Muscle of back (tissue), 13 donors: Measurements from ENCODE around the gene SLC38A8. TPM values are rescaled to one million over a fixed set of nuclear protein-coding genes. Genes with fewer than 3 reads are reported as not detected.
A peak's percentile ranks its signal among the peaks of the same experiment; 100 is the strongest.

Experiments used
- DNase-seq, 3 donors: peaks; one replicate each; pipeline versions ENCODE4 v3.0.0 to v3.0.0-alpha.2; 2013
- long read RNA-seq, 9 donors: transcript quantifications; one replicate each; lab custom pipeline, GENCODE V29; 2026
- polyA plus RNA-seq, 10 donors: library from polyadenylated mRNA; unstranded; fragments of 120-200 nt; gene quantifications; one replicate each; pipeline ENCODE4 v1.2.1, GENCODE V29; 2013; ENCODE audit not compliant: insufficient read length in 10 of 10

Gene SLC38A8
- not detected for polyA plus RNA-seq
- long read RNA-seq, donor 1: 0 reads
- long read RNA-seq, donor 2: 0 reads
- long read RNA-seq, donor 3: 0 reads
- long read RNA-seq, donor 4: 0 reads
- long read RNA-seq, donor 5: 0 reads
- long read RNA-seq, donor 6: 0 reads
- long read RNA-seq, donor 7: 0 reads
- long read RNA-seq, donor 8: 0 reads
- long read RNA-seq, donor 9: 0 reads

DNA sequence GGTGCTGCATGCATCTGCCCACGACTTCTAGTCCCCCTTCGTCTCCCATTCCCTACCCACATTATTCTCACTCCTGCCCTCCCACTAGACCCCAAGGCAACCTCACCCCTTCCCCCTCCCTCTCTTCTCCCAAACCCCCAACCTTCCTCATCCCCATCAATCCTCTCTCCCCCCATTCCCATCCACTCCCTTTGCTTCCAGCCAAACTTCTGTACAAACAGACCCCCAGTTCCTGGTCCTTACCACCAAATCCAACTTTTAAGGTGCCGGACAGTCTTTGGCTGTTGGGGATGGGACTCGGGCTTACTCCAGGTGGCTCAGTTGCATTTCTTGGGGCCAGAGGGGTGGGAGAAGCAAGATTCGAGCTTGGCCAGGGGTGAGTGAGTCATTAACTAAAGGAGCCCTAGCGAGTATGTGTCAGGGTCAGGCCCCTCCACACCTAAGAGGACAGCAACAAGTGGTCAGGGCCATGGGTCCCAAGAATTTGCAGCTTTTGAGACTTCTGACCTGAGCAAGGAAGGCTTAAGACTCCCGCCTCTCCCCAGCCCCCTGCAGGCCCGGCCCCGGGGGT, at the start of gene SLC38A8:
SLC38A8 (minus strand) TSS at position 488 of the 571 bp plus-strand sequence. CDS start 638 bp downstream, outside the sequence.
- no peak for DNase-seq

DNA sequence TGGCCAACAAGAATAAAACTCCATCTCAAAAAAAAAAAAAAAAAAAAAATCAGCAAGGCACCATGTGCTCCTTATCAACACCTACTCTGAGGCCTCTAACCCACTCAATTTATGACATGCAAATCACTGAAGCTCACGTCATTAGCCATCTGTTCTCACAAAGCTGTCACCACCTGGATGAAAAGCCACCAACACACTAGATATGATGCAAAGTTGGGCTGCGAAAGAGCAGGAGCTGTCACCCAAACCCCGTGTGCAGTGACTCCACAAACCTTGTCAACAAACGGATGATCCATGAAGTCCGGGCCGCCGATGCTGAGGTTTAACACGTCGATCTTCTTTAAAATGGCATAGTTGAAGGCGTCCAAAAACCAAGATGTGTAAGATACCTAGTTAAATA, 48.9 kb upstream of the SLC38A8 start:
- no peak for DNase-seq

DNA sequence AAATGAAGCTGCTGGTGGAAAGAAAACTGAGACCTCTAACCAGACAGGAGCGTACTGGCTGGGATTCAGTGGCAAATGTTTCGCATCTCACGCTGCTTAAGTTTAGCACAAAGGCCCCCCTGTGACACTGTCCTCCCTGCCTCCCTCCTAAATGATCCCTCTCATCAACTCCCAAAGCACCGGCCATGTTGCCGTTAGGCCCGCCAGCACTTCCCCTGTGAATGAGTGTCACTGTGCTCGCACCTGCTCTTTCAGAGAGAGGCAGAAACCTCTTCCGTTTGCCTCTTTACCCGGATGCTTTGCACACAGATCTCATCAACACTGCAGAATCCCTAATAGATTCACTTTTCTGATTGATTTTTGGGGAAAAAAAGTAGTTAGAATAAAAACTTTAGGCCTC, 47.6 kb upstream of the SLC38A8 start:
- DNase-seq: no peak

DNA sequence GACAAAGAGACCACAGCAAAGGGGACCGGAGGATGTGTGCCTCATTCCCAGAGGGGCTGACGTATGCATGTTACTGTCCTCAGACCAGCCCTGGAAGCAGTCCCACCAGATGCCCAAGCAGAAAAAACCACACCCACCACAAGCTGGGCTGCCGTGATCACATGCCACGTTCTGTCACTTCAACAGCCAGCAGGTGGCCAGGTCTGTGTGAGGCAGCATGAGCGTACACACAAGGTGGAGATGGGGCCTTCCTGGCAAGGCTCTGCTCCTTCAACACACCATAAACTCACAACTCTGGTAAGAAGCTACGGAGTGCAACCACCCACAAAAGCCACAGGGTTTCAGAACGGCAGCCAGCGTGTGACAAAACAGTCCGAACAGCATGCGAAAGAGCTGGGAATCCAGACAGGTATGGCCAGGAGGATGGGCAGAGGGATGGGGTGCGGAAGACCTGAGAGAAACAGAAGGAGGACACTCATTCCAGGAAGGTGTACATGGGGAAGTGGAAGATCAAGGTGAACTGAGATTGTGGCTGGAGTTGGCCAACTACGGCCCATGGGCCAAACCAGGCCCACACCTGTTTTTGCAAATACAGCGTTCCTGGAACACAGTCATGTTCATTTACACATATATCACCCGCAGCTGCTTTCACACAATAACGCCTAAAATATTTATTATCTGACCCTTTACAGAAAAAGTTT, 46.2 kb upstream of the SLC38A8 start:
- no peak for DNase-seq

DNA sequence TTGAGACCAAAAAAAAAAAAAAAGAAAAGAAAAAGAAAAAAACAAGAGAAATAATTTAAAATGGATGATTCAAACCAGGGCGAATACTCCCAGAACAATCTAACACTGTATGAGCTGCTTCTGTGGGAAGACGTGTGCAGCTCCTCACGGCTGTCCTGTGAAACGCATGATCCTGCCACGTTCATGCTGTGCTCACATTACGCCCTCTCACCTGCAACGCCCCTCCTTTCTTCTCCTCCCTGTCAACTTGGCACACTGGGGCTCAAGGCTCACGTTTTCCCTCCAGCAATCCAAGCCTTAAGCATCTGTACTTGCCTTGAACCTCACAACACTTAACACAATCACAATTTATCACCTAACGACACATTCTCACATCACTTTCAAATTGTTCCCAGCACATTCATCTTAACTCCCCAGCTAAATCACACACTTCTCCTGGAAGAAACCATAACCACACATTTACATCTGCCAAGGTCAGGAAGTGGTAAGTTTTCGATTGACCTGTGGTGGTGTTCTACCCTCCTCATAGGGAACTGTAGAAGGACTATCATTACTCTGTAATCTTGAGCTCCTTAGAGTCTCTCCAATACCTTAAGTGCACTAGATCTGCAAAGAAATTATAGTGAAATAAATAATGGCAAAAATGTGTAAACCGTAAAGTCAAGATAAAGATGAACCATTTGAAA, 45.0 kb upstream of the SLC38A8 start:
- no peak for DNase-seq

DNA sequence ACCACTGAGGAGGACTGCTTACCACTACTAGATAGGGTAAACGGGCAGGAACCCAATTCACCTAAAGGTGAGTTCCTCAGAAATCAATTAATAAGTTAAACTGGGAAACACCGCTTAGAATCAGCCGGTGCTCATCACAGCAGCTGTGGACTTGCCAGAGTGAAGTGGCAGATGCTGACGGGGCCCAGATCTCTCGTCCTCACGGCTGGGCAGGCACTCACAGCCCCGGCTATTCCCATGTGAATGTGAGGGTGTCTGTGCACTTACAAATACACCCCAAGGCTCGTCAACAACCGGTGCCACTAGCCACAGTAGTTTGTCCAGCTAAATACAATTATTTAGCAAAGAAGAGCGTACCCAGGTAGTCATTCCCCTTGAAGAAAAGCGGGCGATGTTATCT, 44.4 kb upstream of the SLC38A8 start:
- no peak for DNase-seq

DNA sequence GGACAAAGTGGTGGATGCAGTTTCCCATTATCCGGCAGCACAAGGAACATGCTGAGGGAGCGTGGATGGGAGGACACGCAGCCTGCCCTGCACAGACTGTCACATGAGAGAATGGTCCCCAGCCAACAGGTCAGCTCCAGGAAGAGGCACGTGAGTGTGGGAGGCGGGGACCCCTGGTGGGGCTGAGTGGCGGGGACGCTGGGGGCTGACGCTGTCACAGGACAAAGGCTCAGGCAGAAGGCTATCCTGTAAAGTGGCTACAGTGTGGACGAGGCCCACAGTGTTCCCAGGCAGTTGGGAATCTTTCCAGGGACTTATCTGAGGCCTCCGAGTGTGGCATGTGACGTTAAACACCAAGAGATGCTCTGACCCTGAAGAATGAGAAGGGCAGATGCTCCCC, 43.7 kb upstream of the SLC38A8 start:
- no peak for DNase-seq

DNA sequence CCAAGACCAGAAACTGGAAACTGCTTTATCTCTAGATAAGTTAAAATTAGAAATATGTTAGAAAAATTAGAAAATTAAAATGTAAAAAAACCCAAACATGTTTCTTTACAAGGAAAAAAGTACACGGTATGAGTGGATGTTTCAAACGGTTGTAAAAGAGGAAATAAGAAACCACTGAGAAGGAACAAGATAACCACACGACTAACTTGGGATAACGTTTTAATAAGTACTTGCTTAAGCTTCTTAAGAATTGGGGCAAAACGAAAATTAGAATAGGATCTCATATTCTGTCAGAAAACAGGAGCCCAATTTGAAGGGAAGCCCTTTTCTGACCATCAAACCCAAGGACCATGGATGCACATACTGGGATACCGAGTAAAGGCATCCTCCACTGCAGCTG, 43.2 kb upstream of the SLC38A8 start:
- DNase-seq: no peak

DNA sequence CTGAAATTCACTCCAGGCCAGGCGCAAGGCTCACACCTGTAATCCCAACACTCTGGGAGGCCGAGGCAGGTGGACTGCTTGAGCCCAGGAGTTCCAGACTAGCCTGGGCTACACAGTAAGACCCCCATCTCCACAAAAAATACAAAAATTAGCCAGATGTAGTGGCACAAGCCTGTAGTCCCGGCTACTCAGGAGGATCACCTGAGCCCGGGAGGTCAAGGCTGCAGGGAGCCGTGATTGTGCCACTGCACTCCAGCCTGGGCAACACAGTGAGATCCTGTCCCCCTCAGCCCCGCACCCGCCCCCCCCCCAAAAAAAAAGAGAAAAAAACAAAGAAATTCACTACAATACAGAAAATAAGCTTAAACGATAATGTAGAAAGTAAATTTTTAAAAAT, 42.7 kb upstream of the SLC38A8 start:
- no peak for DNase-seq

DNA sequence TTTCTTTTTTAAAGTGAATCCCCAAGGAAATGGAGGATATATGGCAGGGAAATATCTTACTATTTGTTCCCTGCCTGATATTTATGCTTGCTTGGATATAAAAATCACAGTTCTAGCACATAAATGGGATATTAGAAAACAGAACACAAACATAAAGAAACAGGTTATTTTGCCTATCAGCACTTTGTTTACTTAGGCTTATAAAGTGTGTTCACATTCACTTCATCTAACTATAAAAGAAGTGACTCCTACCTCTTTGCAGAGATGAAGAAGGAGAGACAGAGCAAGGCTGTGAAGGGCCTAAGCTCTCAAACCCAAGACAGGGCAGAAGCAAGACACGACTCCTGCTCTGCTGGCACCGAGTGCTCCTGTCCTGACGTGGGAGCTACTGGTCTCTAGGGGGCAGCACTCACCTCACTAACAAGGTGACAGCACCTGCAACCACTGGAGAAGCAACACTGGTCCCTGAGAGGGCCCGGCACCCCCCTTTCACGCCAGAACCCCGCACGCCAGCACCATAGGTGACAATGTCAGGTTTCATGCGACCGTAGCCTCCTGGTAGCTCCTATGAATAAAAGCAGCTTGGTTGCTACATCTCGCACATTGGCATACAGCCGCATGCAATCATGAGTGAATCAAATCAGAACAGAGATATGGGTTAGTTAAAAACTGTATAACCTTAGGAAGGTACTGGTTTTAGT, 42.1 kb upstream of the SLC38A8 start:
- DNase-seq: peak; percentile 21 to 42 (median 22)

DNA sequence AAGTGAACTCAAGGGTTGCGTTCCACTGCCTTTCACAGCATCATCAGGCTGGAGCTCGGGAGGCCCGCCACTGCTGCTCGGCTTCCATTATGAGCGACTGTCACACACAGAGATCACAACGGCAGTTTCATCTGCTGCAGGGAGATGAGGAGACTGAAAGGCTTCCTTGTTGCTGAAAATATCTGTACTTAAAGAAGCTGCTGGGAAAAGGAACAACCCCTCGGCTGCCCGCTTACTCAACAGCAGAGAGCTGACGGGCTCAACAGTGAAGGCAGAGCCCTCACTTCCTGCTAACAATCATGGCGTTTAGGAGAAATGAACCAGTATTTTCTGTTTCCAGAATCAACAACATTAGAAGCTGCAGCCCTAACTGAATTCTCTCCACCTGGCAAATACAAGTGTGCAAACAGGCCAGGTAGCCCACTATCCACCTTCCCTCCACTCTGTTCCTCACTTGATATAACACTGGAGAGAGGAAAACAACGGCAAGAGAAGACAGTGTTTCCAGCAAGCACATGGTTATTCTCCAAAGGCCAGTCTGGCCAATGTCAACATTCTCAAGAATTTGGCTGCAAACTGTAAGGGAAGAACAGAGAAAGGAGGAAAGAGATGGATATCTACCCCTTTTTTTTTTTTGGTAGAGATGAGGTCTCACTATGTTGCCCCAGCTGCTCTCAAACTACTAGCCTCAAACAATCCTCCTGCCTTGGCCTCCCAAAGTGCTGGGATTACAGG, 40.4 kb upstream of the SLC38A8 start:
- no peak for DNase-seq

DNA sequence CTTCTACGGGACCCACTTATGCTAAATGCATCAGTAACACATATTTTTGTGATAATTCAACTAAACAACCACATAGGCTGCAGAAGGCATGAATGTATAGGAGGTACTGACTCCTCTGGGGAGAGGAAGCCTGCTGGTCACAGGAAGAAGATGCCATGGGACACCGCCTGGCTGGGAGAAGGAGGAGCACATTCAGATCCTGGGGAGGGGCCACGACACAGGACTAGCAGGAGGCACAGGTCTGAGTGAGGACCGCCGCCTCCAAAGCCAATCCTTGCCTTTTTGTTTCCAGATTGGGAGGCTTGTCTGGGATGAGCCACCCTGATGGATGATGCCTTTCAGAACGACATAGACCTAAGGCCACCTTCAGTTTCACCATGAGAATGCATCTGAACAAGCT, 39.5 kb upstream of the SLC38A8 start:
- DNase-seq: no peak

DNA sequence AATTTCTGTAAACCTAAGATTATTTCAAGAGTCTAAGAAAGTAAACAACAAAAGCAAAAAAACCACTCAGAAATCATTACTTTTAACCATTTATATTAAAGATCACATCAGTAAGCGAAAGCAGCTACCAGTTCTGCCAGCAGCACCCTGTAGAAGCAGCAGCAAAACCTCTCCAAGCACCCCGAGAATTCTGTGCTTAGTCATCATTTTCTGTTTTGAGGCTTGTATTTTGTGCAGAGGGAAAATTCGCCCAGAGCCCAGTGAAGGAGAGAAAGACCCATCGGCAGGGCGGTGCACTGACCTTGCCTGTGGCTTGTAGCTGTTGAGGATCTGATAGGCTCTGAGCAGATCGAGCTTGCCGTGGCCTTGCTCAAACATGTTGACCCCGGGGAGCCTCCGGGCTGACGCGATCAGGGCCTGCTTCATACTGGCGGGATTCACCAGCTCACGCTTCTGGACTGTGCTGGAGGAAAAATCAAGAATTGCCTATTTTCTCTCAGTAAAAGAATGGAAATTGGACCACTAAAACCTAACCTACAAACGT, 38.9 kb upstream of the SLC38A8 start:
- no peak for DNase-seq

DNA sequence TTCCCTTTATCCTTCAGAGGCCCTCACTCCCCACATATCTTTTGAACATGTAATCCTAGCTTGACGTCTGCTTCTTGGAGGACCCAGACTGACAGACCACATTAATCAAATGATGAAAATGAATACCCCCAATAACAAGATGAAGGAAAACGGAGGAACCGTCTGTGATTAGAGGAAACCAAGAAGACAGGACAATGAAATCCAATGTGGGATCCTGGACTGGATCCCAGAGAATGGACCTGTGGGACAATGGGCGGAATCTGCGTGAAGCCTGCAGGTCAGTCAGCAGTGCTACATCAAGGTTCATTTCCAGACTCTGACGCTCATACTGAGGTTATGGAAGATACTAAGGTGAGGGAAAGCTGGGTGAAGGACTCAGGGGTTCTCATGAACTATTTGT, 38.2 kb upstream of the SLC38A8 start:
- DNase-seq: no peak

DNA sequence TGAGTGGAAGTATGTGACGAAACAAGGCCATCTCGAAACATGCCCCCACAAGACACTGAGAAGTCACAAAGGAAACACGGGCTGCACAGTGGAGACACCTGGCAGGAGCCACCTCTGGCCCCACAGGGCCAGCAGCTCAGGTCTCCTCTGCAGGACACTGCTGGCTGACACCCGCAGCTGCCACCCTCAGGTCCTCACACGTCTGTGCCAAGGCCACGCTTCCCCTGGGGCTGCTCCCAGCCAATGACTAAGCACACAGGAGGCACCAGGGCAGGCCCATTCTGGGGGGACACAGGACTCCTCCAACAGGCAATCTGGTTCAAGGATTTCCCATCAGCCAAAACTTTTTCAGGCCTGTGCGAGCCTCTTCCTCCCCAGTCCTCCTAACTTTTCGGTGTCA, 37.8 kb upstream of the SLC38A8 start:
- DNase-seq: no peak

DNA sequence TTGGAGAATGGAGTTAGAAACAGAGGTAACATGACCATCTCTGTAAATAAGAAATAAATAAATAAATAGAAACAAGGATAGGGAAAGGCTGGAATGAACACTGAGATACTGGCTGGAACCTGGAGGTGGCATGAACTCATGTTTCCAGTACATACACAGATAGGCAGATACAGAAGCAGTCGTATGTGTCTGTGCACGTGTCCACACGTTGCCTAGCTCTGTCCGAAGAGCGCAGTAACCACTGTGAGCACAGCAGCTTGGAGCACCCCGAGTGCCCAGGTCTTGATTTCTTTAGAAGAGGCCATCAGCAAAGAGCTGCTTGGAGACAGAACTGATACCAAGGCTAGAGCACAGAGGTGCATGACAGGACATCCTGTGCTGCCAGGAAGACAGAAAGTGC, 37.1 kb upstream of the SLC38A8 start:
- DNase-seq: no peak

DNA sequence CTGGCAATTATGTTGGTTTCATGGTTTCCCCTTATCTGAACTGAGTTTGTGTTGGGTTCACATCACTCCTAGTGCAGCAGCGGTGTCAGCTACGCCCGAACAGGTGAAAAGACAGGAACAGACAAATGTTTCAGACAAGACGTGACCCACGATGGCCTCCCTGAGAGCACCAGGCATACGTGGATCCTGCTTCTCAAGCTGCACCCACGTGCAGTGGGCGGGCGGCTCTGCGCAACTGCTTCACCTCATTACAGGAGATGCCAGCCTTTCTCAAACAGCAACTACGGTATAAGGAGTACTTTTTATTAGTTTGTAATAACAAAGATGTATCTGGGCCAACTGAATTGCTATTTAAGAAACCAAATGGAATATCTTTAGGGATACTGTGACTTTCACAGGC, 32.8 kb upstream of the SLC38A8 start:
- DNase-seq: no peak

DNA sequence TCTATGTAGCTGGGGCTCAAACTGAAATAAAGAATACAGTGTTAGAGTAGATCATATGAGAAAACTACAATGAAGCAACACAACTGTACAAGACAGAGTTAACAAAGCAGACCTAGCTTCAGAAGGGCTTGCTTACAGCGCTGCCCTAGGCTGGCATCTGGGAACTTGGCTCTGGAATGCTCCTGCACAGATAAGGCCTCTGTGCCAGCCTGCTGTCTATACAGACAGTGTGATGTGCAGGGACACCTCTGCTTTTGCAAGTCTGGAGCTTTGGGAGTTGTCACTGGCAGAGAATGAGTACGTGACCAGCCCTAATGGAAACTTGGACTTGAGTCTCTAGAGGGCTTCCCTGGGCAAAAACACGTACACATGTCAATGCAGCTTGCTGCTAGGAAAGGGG, 32.1 kb upstream of the SLC38A8 start:
- no peak for DNase-seq

DNA sequence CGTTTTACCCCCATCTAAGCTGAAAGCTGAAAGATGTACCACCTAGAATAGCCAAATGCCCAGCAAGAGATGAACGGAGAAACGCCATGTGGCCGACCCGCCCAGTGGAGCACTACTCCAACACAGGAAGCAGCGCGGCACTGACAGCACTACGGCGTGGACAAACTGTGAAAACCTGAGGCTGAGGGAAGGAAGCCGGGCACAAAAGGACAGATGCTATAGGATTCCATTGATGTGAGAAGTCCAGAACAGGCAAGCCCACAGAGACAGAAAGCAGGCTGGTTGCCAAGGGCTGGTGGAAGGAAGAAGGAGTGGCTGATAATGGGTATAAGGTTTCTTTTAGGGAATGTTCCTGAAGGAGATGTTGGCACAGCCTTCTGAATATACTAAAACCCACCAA, 29.4 kb upstream of the SLC38A8 start:
- no peak for DNase-seq

DNA sequence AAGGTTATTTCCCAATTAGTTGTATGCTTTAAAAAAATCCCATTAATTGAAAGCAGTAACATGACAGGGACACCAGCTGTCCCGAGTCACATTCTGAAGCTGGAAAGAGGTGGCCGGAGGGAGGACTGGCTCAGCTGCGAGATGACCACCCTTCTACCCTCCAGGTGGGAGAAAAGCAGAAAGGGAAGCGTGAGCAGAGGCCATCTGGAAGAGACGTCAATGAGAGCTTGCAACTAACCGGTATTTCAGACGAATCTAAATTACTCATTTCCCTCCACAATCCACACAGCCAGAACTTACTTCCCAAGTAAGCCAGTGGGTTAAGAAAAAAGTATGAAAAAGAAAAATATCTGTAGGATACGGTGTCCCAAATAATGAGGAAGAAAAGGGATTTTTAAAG, 28.5 kb upstream of the SLC38A8 start:
- DNase-seq: no peak

DNA sequence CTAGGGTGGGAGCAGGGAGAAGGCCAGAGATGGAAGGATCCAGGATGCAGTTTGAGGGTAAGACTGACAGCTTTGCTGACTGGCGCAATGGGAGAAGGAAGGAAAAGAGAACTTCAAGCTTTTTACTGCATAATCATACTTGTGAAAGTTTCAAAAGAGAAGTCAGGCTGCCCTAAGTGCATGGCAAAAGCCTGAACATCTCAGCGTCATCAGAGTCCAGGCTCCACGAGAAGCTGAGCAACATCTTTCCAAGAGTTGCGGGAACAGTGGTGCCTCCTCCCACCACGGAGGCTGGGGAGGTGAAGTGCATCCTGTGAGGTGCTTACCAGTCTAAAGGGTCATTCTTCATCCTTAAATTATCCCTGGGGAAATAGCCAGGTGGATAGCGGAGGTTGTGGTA, 26.9 kb upstream of the SLC38A8 start:
- DNase-seq: no peak
